T-helper 1 cell treated with Interleukin-12 subunit alpha and Interleukin-12 subunit beta and Interleukin-4 antibody, amounts not matched to agents 30 μg/mL and 1 μg/mL, for 36 hours (primary cell): Measurements from ENCODE around the gene IL36A.
A peak's percentile ranks its signal among the peaks of the same experiment; 100 is the strongest.

Source experiments
- H3K27ac Mint-ChIP-seq: one replicate; pipeline ENCODE4 v1.8.0; 2021; ENCODE audit warnings: mild to moderate bottlenecking, mixed read lengths
- H3K27me3 Mint-ChIP-seq: one replicate; pipeline ENCODE4 v1.8.0; 2021; ENCODE audit warnings: low read depth, mixed read lengths
- H3K36me3 Mint-ChIP-seq: one replicate; pipeline ENCODE4 v1.8.0; 2021; ENCODE audit warnings: low read depth, mixed read lengths
- H3K4me1 Mint-ChIP-seq: one replicate; pipeline ENCODE4 v1.8.0; 2021; ENCODE audit warnings: low read depth, mixed read lengths
- H3K4me3 Mint-ChIP-seq: one replicate; pipeline ENCODE4 v1.8.0; 2021; ENCODE audit warnings: mild to moderate bottlenecking, moderate library complexity, mixed read lengths
- H3K9me3 Mint-ChIP-seq: one replicate; pipeline ENCODE4 v1.8.0; 2021; ENCODE audit warnings: mixed read lengths

IL36A gene

DNA sequence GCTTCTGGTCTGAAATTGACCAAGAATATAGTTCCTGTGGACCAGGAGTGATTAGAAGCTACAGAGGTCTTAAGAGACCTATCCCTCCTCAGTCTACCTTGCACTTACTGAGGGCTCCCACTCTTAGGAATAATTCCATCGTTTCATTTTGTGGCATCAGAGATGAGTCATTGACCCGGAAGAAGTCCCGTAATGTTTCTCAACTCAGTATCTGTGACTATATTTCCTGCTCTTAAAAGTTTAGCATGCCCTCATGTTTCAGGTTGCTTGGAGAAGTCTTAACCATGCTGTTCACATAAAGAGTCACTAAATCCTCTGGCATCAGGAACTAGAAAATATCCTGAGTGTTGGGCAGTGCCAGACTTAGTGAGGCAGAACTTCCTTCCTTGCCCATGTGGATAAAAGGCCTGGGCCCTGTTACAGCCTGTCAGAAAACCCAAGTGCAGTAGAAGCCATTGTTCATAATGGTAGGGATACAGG lies at the start of gene IL36A:
TSS of gene IL36A (plus strand) at position 430 of the 480 bp plus-strand sequence. CDS start 413 bp downstream, outside the sequence.
- Mint-ChIP-seq H3K36me3 (peaks cover 14% of the 10 kb centered on the region), H3K27me3 (peaks cover 3% of the 10 kb centered on the region), H3K4me3 (no peak within 1 kb of the TSS), H3K4me1 (peaks cover 2% of the 10 kb centered on the region), H3K27ac (no peak within 1 kb of the TSS), H3K9me3 (peaks cover 19% of the 10 kb centered on the region)

- H3K9me3 Mint-ChIP-seq = no peaks in the 10 kb centered on the region
- no peaks in the 10 kb centered on the region for H3K36me3 Mint-ChIP-seq
- no peaks in the 10 kb centered on the region for H3K4me1 Mint-ChIP-seq
- H3K27ac Mint-ChIP-seq = no peak overlapping the region
- no peak overlapping the region for H3K4me3 Mint-ChIP-seq
- H3K27me3 Mint-ChIP-seq = peaks cover 13% of the 10 kb centered on the region
These were observed 47.7 kb upstream of the IL36A start for GRCh38 chr2:112957511-112957910.

- Mint-ChIP-seq H3K4me3 (no peak overlapping the region), H3K27me3 (peaks cover 15% of the 10 kb centered on the region), H3K27ac (no peak overlapping the region), H3K4me1 (no peaks in the 10 kb centered on the region), H3K36me3 (no peaks in the 10 kb centered on the region), H3K9me3 (no peaks in the 10 kb centered on the region)
These were observed 46.7 kb upstream of the IL36A start for GRCh38 chr2:112958428-112959108.

GRCh38 chr2:112959109-112959812 lies 46.0 kb upstream of the IL36A start:
- Mint-ChIP-seq H3K27me3 (peaks cover 19% of the 10 kb centered on the region), H3K9me3 (no peaks in the 10 kb centered on the region)

GRCh38 chr2:112960230-112960825 lies 44.9 kb upstream of the IL36A start:
- H3K27ac Mint-ChIP-seq = no peak overlapping the region
- H3K4me1 Mint-ChIP-seq = no peaks in the 10 kb centered on the region
- no peaks in the 10 kb centered on the region for H3K9me3 Mint-ChIP-seq
- peaks cover 11% of the 10 kb centered on the region for H3K27me3 Mint-ChIP-seq
- H3K36me3 Mint-ChIP-seq = no peaks in the 10 kb centered on the region
- no peak overlapping the region for H3K4me3 Mint-ChIP-seq

More at GRCh38 chr2:112959109-112959812, 46.0 kb upstream of the IL36A start:
- Mint-ChIP-seq H3K4me1 (no peaks in the 10 kb centered on the region), H3K36me3 (no peaks in the 10 kb centered on the region), H3K4me3 (no peak overlapping the region), H3K27ac (no peak overlapping the region)

GRCh38 chr2:112962308-112963175 lies 42.7 kb upstream of the IL36A start:
- Mint-ChIP-seq H3K4me3 (no peak overlapping the region), H3K36me3 (no peaks in the 10 kb centered on the region), H3K27me3 (peaks cover 19% of the 10 kb centered on the region), H3K4me1 (no peaks in the 10 kb centered on the region), H3K27ac (no peak overlapping the region), H3K9me3 (no peaks in the 10 kb centered on the region)

DNA sequence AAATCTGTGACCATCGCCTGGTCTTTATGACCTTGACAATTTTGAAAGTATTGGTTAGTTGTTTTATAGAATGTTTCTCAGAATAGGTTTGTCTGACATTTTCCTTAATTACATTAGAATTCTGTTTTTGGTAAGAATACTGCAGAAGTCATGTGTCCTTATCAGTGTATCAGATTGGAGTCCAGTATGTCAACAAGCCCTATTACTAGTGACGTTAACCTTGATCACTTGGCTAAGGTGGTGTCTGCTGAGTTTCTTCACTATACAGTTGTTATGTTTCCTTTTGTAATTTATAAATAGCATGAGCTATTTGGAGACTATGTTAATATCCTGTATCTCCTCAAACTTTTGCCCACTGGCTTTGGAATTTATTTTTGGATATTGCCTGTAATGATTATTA lies 38.2 kb upstream of the IL36A start:
- H3K4me3 Mint-ChIP-seq = no peak overlapping the region
- no peaks in the 10 kb centered on the region for H3K36me3 Mint-ChIP-seq
- peaks cover 6% of the 10 kb centered on the region for H3K4me1 Mint-ChIP-seq
- peaks cover 5% of the 10 kb centered on the region for H3K9me3 Mint-ChIP-seq
- no peak overlapping the region for H3K27ac Mint-ChIP-seq
- peaks cover 34% of the 10 kb centered on the region for H3K27me3 Mint-ChIP-seq

GRCh38 chr2:112972423-112973086 lies 32.7 kb upstream of the IL36A start:
- H3K9me3 Mint-ChIP-seq = peaks cover 5% of the 10 kb centered on the region
- H3K4me1 Mint-ChIP-seq = peaks cover 6% of the 10 kb centered on the region
- no peak overlapping the region for H3K27ac Mint-ChIP-seq
- H3K36me3 Mint-ChIP-seq = no peaks in the 10 kb centered on the region
- H3K27me3 Mint-ChIP-seq = peaks cover 35% of the 10 kb centered on the region
- no peak overlapping the region for H3K4me3 Mint-ChIP-seq

DNA sequence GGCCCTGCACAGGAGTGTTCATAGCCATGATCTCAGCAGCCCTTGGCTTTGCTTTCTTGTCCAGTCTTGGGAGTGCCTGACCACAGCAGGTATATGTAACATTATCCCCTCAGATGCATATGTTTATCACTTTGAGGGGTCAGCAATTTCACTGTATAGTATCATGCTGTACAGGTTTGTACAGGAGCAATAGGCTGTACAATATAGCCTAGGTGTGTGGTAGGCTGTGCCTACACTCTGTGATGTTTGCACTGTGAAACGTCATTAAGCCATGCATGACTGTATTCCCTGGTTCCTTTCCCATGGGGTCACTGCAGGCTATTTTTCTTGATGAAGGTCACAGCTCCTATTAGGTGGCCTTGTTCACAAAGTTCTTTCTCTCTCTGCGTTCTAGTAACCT lies 32.1 kb upstream of the IL36A start:
- H3K36me3 Mint-ChIP-seq = no peaks in the 10 kb centered on the region
- H3K27ac Mint-ChIP-seq = no peak overlapping the region
- peaks cover 5% of the 10 kb centered on the region for H3K9me3 Mint-ChIP-seq
- no peak overlapping the region for H3K4me3 Mint-ChIP-seq
- peaks cover 11% of the 10 kb centered on the region for H3K4me1 Mint-ChIP-seq
- H3K27me3 Mint-ChIP-seq = peaks cover 35% of the 10 kb centered on the region

- Mint-ChIP-seq H3K9me3 (no peaks in the 10 kb centered on the region), H3K36me3 (no peaks in the 10 kb centered on the region), H3K27me3 (peaks cover 15% of the 10 kb centered on the region), H3K4me1 (peaks cover 14% of the 10 kb centered on the region), H3K27ac (no peak within 1 kb of the TSS), H3K4me3 (no peak within 1 kb of the TSS)
These were observed 27.7 kb upstream of the IL36A start, which contains the start of gene IL36G for GRCh38 chr2:112977559-112978056. TSS of gene IL36G (plus strand) at chr2:112978006. CDS start at chr2:112978639, 633 bp downstream.

GRCh38 chr2:112979731-112980130 lies 25.5 kb upstream of the IL36A start:
- Mint-ChIP-seq H3K27me3 (peaks cover 12% of the 10 kb centered on the region), H3K9me3 (no peaks in the 10 kb centered on the region), H3K27ac (no peak overlapping the region), H3K4me1 (peaks cover 17% of the 10 kb centered on the region), H3K36me3 (no peaks in the 10 kb centered on the region), H3K4me3 (no peak overlapping the region)

DNA sequence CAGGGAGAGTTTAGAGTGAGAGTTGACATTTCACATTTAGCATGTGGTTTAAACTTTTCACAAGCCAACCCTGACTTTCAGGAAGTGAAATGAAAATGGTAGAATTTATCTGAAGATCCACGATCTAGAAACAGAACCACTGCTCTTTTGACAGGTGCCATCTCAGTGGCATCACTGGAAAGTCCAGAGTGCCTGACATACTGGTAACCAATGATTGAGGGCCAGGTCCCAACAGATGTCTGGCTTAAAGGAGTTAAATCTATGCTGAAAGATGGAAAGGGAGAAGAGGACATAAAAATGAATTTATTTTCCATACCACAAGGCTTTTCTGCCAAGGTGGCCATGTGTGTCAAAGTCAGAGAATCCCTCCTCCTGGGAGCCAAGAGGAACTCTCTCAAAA lies 24.7 kb upstream of the IL36A start:
- Mint-ChIP-seq H3K4me3 (no peak overlapping the region), H3K36me3 (no peaks in the 10 kb centered on the region), H3K4me1 (peaks cover 21% of the 10 kb centered on the region), H3K27me3 (peaks cover 12% of the 10 kb centered on the region), H3K27ac (no peak overlapping the region), H3K9me3 (no peaks in the 10 kb centered on the region)

- Mint-ChIP-seq H3K4me1 (peaks cover 18% of the 10 kb centered on the region), H3K27me3 (peaks cover 5% of the 10 kb centered on the region), H3K9me3 (peaks cover 16% of the 10 kb centered on the region), H3K27ac (peak overlapping the region; percentile 71), H3K4me3 (no peak overlapping the region), H3K36me3 (peaks cover 2% of the 10 kb centered on the region)
These were observed 20.2 kb upstream of the IL36A start for GRCh38 chr2:112985090-112985489.
